Mammary epithelial cell (primary cell): Measurements from ENCODE around the gene PTGER2.

Experiments used
- CTCF ChIP-seq, 2 donors: IDR thresholded peaks in 1 of 2; conservative IDR thresholded peaks in 1 of 2; 2 replicates each; pipeline ENCODE4 v1.5.1; 2011 to 2012; ENCODE audit warnings: inconsistent platforms in 2 of 2, low read length in 2 of 2, mild to moderate bottlenecking in 2 of 2, control low read depth in 1 of 2, low read depth in 1 of 2; ENCODE audit not compliant: insufficient read depth in 1 of 2; ENCODE audit errors: extremely low read depth in 1 of 2
- EZH2 ChIP-seq: IDR thresholded peaks from 2 replicates; pipeline ENCODE4 v1.6.1; 2012; ENCODE audit warnings: low read length, inconsistent platforms, borderline replicate concordance

DNA sequence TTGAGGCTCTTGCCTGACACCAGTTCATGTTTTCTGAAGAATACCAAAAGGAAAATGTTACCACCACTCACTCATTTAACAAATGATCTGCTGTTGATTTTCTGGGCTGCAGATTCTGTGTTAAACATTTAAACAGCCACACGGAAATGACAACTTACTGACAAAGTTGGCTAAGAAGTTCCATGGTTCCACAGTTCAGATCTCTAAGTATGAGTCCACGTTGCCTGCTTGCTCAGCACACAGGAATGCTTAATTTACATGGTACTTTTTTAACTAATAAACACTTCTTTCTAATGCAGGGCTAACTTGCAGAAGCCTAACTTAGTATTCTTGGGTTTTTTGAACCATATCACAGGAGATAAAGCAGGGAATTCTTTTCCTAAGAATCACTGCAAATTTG, 34.7 kb downstream of the PTGER2 start:
- TF ChIP-seq CTCF (conservative IDR thresholded peaks at IDR 0.05 in 1 of 2, IDR thresholded peaks at IDR 0.05 in 1 of 2; ENCODE audit: extremely low read depth in 1 of 2, insufficient read depth in 1 of 2, low read depth in 1 of 2, low read length in 2 of 2), result no peak
- no peak for TF ChIP-seq EZH2
